HCT116 (cell line): ENCODE measurements around the gene AHRR. TPM values are rescaled to one million over a fixed set of nuclear protein-coding genes. Genes with fewer than 3 reads are reported as not detected.

Experiments used
- ATAC-seq: fragments of 200-7000 bp; cut with Tn5 transposase; 2 replicates; pipeline ENCODE4 v1.9.1; 2020; ENCODE audit warnings: mild to moderate bottlenecking, moderate library complexity
- BruUV-seq: library from RNA; stranded (reverse); fragments of 400-500 nt; replicated peaks from 2 replicates; lab custom pipeline; 2021; lab: Mats Ljungman, UMichigan
- CTCF ChIA-PET: fragments of 300-600 bp; sonication (Branson Sonifier 250); formaldehyde crosslinking; loops from one replicate; lab custom pipeline; 2021; ENCODE audit warnings: antibody characterized with exemption; lab: Charles Lee
- POLR2A ChIA-PET: fragments of 300-600, 350-600 bp; sonication (Branson Sonifier 250); formaldehyde crosslinking; loops from one replicate; lab custom pipeline; 2021; ENCODE audit warnings: antibody characterized with exemption; lab: Charles Lee
- RAD21 ChIA-PET, 2 experiments: fragments of 300-600 bp; sonication (Branson Sonifier 250); formaldehyde crosslinking; loops; one replicate each; lab custom pipeline; 2023; ENCODE audit warnings: low total read pairs in 2 of 2; ENCODE audit not compliant: uncharacterized antibody in 2 of 2, unreplicated experiment in 2 of 2, low non-redundant PET in 1 of 2; lab: Charles Lee
- DNase-seq: peaks from one replicate; pipeline ENCODE4 v3.0.0-alpha.2; 2010; ENCODE audit warnings: low read depth, low spot score
- H2AFZ ChIP-seq: fragments of 200-600 bp; shearing (Covaris generic), sonication (generic); 2 replicates; pipeline ENCODE4 v1.6.1; 2017; ENCODE audit warnings: low read depth, mixed run types, mixed read lengths, antibody characterized with exemption, low read length; ENCODE audit not compliant: poor library complexity, severe bottlenecking
- H3K27ac ChIP-seq: 2 replicates; pipeline ENCODE4 v1.5.1; 2012; ENCODE audit warnings: low read depth, low read length
- H3K27me3 ChIP-seq: fragments of 200-600 bp; sonication (generic); 2 replicates; pipeline ENCODE4 v1.6.1; 2016; ENCODE audit warnings: mixed run types, low read length, mixed read lengths; ENCODE audit not compliant: insufficient read depth
- H3K36me3 ChIP-seq, 2 experiments: fragments of 200-500 bp in 1 of 2; fragments of 200-600 bp in 1 of 2; sonication (Bioruptor generic) in 1 of 2; sonication (generic) in 1 of 2; 2 replicates each; pipeline versions ENCODE4 v1.5.1 to v1.6.1; 2014 to 2016; ENCODE audit warnings: low read length in 2 of 2, inconsistent platforms in 1 of 2, mixed read lengths in 1 of 2, mixed run types in 1 of 2; ENCODE audit not compliant: insufficient read depth in 2 of 2, control insufficient read depth in 1 of 2
- H3K4me1 ChIP-seq, 2 experiments: fragments of 200-600 bp in 1 of 2; sonication (generic) in 1 of 2; 2 replicates each; pipeline versions ENCODE4 v1.5.1 to v1.6.1; 2012 to 2017; ENCODE audit warnings: low read length in 2 of 2, inconsistent platforms in 1 of 2, mild to moderate bottlenecking in 1 of 2, mixed read lengths in 1 of 2, mixed run types in 1 of 2, moderate library complexity in 1 of 2; ENCODE audit not compliant: insufficient read depth in 2 of 2, control insufficient read depth in 1 of 2
- H3K4me2 ChIP-seq: fragments of 200-600 bp; sonication (generic); 2 replicates; pipeline ENCODE4 v1.6.1; 2017; ENCODE audit warnings: mixed run types, low read length, mixed read lengths
- H3K4me3 ChIP-seq, 2 experiments: fragments of 200-600 bp in 1 of 2; sonication (generic) in 1 of 2; replicated peaks in 1 of 2; 2 replicates each; pipeline ENCODE4 v1.5.1; 2011 to 2016; ENCODE audit warnings: low read length in 2 of 2, control low read depth in 1 of 2, low read depth in 1 of 2, mild to moderate bottlenecking in 1 of 2, mixed read lengths in 1 of 2, mixed run types in 1 of 2
- H3K79me2 ChIP-seq: fragments of 200-600 bp; sonication (generic); 2 replicates; pipeline ENCODE4 v1.6.1; 2017; ENCODE audit warnings: mild to moderate bottlenecking, mixed run types, low read length, moderate library complexity, mixed read lengths; ENCODE audit not compliant: insufficient read depth
- H3K9ac ChIP-seq: fragments of 200-600 bp; sonication (generic); 2 replicates; pipeline ENCODE4 v1.6.1; 2016; ENCODE audit warnings: low read length, mixed read lengths
- H3K9me2 ChIP-seq: fragments of 200-600 bp; sonication (generic), shearing (Covaris generic); 2 replicates; pipeline ENCODE4 v1.6.1; 2017; ENCODE audit warnings: mixed run types, mild to moderate bottlenecking, moderate library complexity; ENCODE audit not compliant: insufficient read depth
- H3K9me3 ChIP-seq, 2 experiments: fragments of 200-500 bp in 1 of 2; fragments of 200-600 bp in 1 of 2; sonication (Bioruptor generic) in 1 of 2; sonication (generic) in 1 of 2; 2 replicates each; pipeline ENCODE4 v1.6.1; 2014 to 2017; ENCODE audit warnings: low read length in 2 of 2, mixed read lengths in 2 of 2, inconsistent platforms in 1 of 2, low read depth in 1 of 2, mild to moderate bottlenecking in 1 of 2, mixed run types in 1 of 2, moderate library complexity in 1 of 2; ENCODE audit not compliant: control insufficient read depth in 1 of 2, insufficient read depth in 1 of 2
- H4K20me1 ChIP-seq: fragments of 200-600 bp; sonication (generic), shearing (Covaris generic); 2 replicates; pipeline ENCODE4 v1.6.1; 2017; ENCODE audit warnings: mixed run types, mild to moderate bottlenecking, moderate library complexity; ENCODE audit not compliant: insufficient read depth
- CBX3 ChIP-seq: IDR thresholded peaks from 2 replicates; pipeline ENCODE4 v1.6.1; 2012; ENCODE audit warnings: low read depth
- CEBPB ChIP-seq: IDR thresholded peaks from 2 replicates; pipeline ENCODE4 v1.6.1; 2012; ENCODE audit warnings: low read depth
- ELF1 ChIP-seq: IDR thresholded peaks from 2 replicates; pipeline ENCODE4 v1.6.1; 2012; ENCODE audit warnings: low read depth, borderline replicate concordance
- EZH2 ChIP-seq: fragments of 200-600 bp; sonication (generic); IDR thresholded peaks from 2 replicates; pipeline ENCODE4 v1.6.1; 2017; ENCODE audit warnings: antibody characterized with exemption, mixed run types
- FOSL1 ChIP-seq: IDR thresholded peaks from 2 replicates; pipeline ENCODE4 v1.6.1; 2012; ENCODE audit warnings: low read depth
- JUND ChIP-seq: IDR thresholded peaks from 2 replicates; pipeline ENCODE4 v1.6.1; 2012
- POLR2A ChIP-seq: IDR thresholded peaks from 2 replicates; pipeline ENCODE4 v1.7.0; 2011; ENCODE audit warnings: borderline replicate concordance; ENCODE audit not compliant: insufficient read depth, insufficient read length; ENCODE audit errors: extremely low read depth
- POLR2AphosphoS5 ChIP-seq: IDR thresholded peaks from 2 replicates; pipeline ENCODE4 v1.6.1; 2011; ENCODE audit warnings: mild to moderate bottlenecking, low read depth, low read length, moderate library complexity
- RAD21 ChIP-seq: IDR thresholded peaks from 2 replicates; pipeline ENCODE4 v1.6.1; 2012; ENCODE audit warnings: low read depth, mild to moderate bottlenecking
- SP1 ChIP-seq: IDR thresholded peaks from 2 replicates; pipeline ENCODE4 v1.6.1; 2012; ENCODE audit warnings: low read depth
- SRF ChIP-seq: IDR thresholded peaks from 2 replicates; pipeline ENCODE4 v1.6.1; 2012; ENCODE audit warnings: low read depth
- YY1 ChIP-seq: IDR thresholded peaks from 2 replicates; pipeline ENCODE4 v1.6.1; 2011; ENCODE audit warnings: low read length, low read depth, moderate library complexity, mild to moderate bottlenecking; ENCODE audit not compliant: insufficient replicate concordance; ENCODE audit errors: extremely low read depth
- ZFX ChIP-seq: fragments of 450-650 bp; IDR thresholded peaks from 2 replicates; pipeline ENCODE4 v1.6.1; 2017
- ZNF274 ChIP-seq: fragments of 200-500 bp; sonication (Bioruptor generic); IDR thresholded peaks from 2 replicates; pipeline ENCODE4 v1.6.1; 2014; ENCODE audit warnings: mild to moderate bottlenecking, low read depth, low read length, inconsistent platforms
- intact Hi-C: fragments of 100-400 bp; cut with micrococcal nuclease; formaldehyde crosslinking; loops from 2 replicates; pipeline ENCODE4 v1.10.0; 2022
- total RNA-seq: library from RNA; stranded (reverse); gene quantifications from one replicate; pipeline ENCODE4 v1.2.1, GENCODE V29; 2021; ENCODE audit not compliant: unreplicated experiment
- TF ChIP-seq, protein P1 (sequence below): IDR thresholded peaks from 2 replicates; pipeline ENCODE4 v1.6.1; 2011; ENCODE audit warnings: mild to moderate bottlenecking, low read length, moderate library complexity; ENCODE audit not compliant: insufficient replicate concordance; ENCODE audit errors: extremely low read depth
- TF ChIP-seq, protein P2 (sequence below): IDR thresholded peaks from 2 replicates; pipeline ENCODE4 v1.6.1; 2012
- TF ChIP-seq, protein P3 (sequence below): IDR thresholded peaks from 2 replicates; pipeline ENCODE4 v1.6.1; 2012

AHRR gene
- total RNA-seq, 1 experiment from 2014 or later = 12.7 TPM

DNA sequence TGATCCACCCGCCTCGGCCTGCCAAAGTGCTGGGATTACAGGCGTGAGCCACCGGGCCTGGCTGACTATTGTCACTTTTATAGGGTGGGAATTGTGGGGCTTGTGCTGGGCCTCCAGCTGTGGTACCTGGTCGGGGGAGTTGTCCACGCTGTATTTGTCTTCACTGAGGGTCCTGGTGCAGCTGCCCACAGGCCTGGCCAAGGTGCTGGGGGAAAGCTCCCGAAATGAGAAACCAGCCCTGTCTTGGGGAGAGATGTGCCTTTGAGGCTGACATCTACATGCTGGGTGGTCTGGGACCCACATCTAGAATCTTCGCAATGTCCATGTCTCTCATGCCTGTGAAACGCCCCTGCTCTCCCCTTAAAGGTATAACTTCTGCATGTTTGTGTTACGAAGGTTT lies 124.1 kb downstream of the AHRR start:
- Histone ChIP-seq H4K20me1 (0 out of 2 replicates have a peak, but pooled peaks cover 3% of the 10 kb centered on the region), H3K9ac (no peak overlapping the region), H3K79me2 (peaks cover 52% of the 10 kb centered on the region), H2AFZ (no peak overlapping the region), H3K4me2 (no peak overlapping the region), H3K4me3 (no peak overlapping the region), H3K27ac (0 out of 2 replicates have a peak overlapping the region, but pooled peaks have one; percentile 5), H3K9me2 (no peaks in the 10 kb centered on the region), H3K4me1 (peaks cover 12 to 30% of the 10 kb centered on the region in 2 experiments), H3K9me3 (no peaks in the 10 kb centered on the region), H3K27me3 (no peaks in the 10 kb centered on the region), H3K36me3 (peaks cover 20 to 30% of the 10 kb centered on the region in 2 experiments; a peak in 3 of 4 replicates)
- no peak for TF ChIP-seq CEBPB
- no peak for TF ChIP-seq CBX3
- TF ChIP-seq, protein P1, sequence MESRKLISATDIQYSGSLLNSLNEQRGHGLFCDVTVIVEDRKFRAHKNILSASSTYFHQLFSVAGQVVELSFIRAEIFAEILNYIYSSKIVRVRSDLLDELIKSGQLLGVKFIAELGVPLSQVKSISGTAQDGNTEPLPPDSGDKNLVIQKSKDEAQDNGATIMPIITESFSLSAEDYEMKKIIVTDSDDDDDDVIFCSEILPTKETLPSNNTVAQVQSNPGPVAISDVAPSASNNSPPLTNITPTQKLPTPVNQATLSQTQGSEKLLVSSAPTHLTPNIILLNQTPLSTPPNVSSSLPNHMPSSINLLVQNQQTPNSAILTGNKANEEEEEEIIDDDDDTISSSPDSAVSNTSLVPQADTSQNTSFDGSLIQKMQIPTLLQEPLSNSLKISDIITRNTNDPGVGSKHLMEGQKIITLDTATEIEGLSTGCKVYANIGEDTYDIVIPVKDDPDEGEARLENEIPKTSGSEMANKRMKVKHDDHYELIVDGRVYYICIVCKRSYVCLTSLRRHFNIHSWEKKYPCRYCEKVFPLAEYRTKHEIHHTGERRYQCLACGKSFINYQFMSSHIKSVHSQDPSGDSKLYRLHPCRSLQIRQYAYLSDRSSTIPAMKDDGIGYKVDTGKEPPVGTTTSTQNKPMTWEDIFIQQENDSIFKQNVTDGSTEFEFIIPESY = no peak
- TF ChIP-seq SRF = no peak
- TF ChIP-seq POLR2A = no peak
- TF ChIP-seq, protein P2, sequence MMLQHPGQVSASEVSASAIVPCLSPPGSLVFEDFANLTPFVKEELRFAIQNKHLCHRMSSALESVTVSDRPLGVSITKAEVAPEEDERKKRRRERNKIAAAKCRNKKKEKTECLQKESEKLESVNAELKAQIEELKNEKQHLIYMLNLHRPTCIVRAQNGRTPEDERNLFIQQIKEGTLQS = no peak
- no peak for TF ChIP-seq SP1
- no peak for TF ChIP-seq ZFX
- no peak for TF ChIP-seq FOSL1
- no peak for TF ChIP-seq ELF1
- TF ChIP-seq RAD21 = no peak
- TF ChIP-seq EZH2 = no peak
- TF ChIP-seq, protein P3, sequence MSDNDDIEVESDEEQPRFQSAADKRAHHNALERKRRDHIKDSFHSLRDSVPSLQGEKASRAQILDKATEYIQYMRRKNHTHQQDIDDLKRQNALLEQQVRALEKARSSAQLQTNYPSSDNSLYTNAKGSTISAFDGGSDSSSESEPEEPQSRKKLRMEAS = no peak
- TF ChIP-seq POLR2AphosphoS5 = no peak
- TF ChIP-seq JUND = no peak
- no peak for TF ChIP-seq ZNF274
- TF ChIP-seq YY1 = no peak
- ATAC-seq (no peak), DNase-seq (no peak)
- ChIA-PET CTCF (interaction anchor here (0.7 to 2.0 kb wide), 4 partner anchors 27 to 158 kb away, joined by 3 to 9 read pairs (median 3); no protein-coding TSS in a partner anchor), POLR2A (no interaction called here), RAD21 (no interaction called here)
- intact Hi-C loops = loop anchor here (10.0 kb wide), 2 partner anchors 459 to 719 kb away; no protein-coding TSS in a partner anchor
- BruUV-seq = no TSS peak
